Astrocyte (in vitro differentiated cells and primary cell): ENCODE results near the gene YIF1B. TPM values are rescaled to one million over a fixed set of nuclear protein-coding genes. Genes with fewer than 3 reads are reported as not detected.

Experiments used
- DNase-seq: peaks from one replicate; pipeline ENCODE4 v3.0.0-alpha.2; 2010; ENCODE audit warnings: low read depth
- FAIRE-seq: peaks from 2 replicates; lab custom pipeline; 2011; peaks lifted over from hg19 to GRCh38; lab: Jason Lieb, UNC
- H2AFZ ChIP-seq: 2 replicates; pipeline ENCODE4 v1.6.0; 2012; ENCODE audit warnings: low read depth, low read length, inconsistent platforms
- H3K27ac ChIP-seq: 2 replicates; pipeline ENCODE4 v1.5.1; 2011; ENCODE audit warnings: low read depth, low read length, inconsistent platforms
- H3K27me3 ChIP-seq: 2 replicates; pipeline ENCODE4 v1.6.0; 2011; ENCODE audit warnings: low read length, inconsistent platforms; ENCODE audit not compliant: insufficient read depth
- H3K36me3 ChIP-seq: 2 replicates; pipeline ENCODE4 v1.5.1; 2011; ENCODE audit warnings: low read length, inconsistent platforms; ENCODE audit not compliant: insufficient read depth
- H3K4me1 ChIP-seq: 2 replicates; pipeline ENCODE4 v1.5.1; 2011; ENCODE audit warnings: low read length, inconsistent platforms; ENCODE audit not compliant: insufficient read depth
- H3K4me2 ChIP-seq: 2 replicates; pipeline ENCODE4 v1.6.0; 2012; ENCODE audit warnings: low read length, inconsistent platforms
- H3K4me3 ChIP-seq: 2 replicates; pipeline ENCODE4 v1.5.1; 2011; ENCODE audit warnings: low read depth, mild to moderate bottlenecking, low read length, inconsistent platforms; ENCODE audit not compliant: insufficient read depth
- H3K79me2 ChIP-seq: 2 replicates; pipeline ENCODE4 v1.6.0; 2012; ENCODE audit warnings: mild to moderate bottlenecking, low read length, inconsistent platforms; ENCODE audit not compliant: insufficient read depth
- H3K9ac ChIP-seq: 2 replicates; pipeline ENCODE4 v1.6.0; 2012; ENCODE audit warnings: mild to moderate bottlenecking, low read length, inconsistent platforms
- H3K9me3 ChIP-seq: 2 replicates; pipeline ENCODE4 v1.5.1; 2012; ENCODE audit warnings: low read depth, mild to moderate bottlenecking, low read length, inconsistent platforms; ENCODE audit not compliant: insufficient read depth
- H4K20me1 ChIP-seq: 2 replicates; pipeline ENCODE4 v1.6.0; 2012; ENCODE audit warnings: low read length, inconsistent platforms; ENCODE audit not compliant: insufficient read depth
- H3K27ac Mint-ChIP-seq: one replicate; pipeline ENCODE4 v1.8.0; 2021; ENCODE audit warnings: mild to moderate bottlenecking, mixed read lengths; ENCODE audit not compliant: unreplicated experiment
- H3K27me3 Mint-ChIP-seq: one replicate; pipeline ENCODE4 v1.8.0; 2021; ENCODE audit warnings: low read depth, mixed read lengths; ENCODE audit not compliant: unreplicated experiment
- H3K36me3 Mint-ChIP-seq: one replicate; pipeline ENCODE4 v1.8.0; 2021; ENCODE audit warnings: low read depth, mixed read lengths; ENCODE audit not compliant: unreplicated experiment
- H3K4me1 Mint-ChIP-seq: one replicate; pipeline ENCODE4 v1.8.0; 2021; ENCODE audit warnings: low read depth, mixed read lengths; ENCODE audit not compliant: unreplicated experiment
- H3K4me3 Mint-ChIP-seq: one replicate; pipeline ENCODE4 v1.8.0; 2021; ENCODE audit warnings: mild to moderate bottlenecking, moderate library complexity, mixed read lengths; ENCODE audit not compliant: unreplicated experiment
- H3K9me3 Mint-ChIP-seq: one replicate; pipeline ENCODE4 v1.8.0; 2021; ENCODE audit warnings: mild to moderate bottlenecking, mixed read lengths; ENCODE audit not compliant: unreplicated experiment
- EZH2 ChIP-seq: IDR thresholded peaks from 2 replicates; pipeline ENCODE4 v1.6.1; 2012; ENCODE audit warnings: mild to moderate bottlenecking, low read length, inconsistent platforms; ENCODE audit not compliant: insufficient read depth
- total RNA-seq: library from RNA; stranded (reverse); gene quantifications from 2 replicates; pipeline ENCODE4 v1.2.1, GENCODE V29; 2021
- TF ChIP-seq, protein P1 (sequence below): IDR thresholded peaks from 2 replicates; pipeline ENCODE4 v1.5.1; 2011; ENCODE audit warnings: low read depth, mild to moderate bottlenecking, inconsistent platforms, low read length, moderate library complexity; ENCODE audit not compliant: insufficient read depth

Gene YIF1B
- total RNA-seq, 1 donor from 2014 or later, result 81.3 TPM

DNA sequence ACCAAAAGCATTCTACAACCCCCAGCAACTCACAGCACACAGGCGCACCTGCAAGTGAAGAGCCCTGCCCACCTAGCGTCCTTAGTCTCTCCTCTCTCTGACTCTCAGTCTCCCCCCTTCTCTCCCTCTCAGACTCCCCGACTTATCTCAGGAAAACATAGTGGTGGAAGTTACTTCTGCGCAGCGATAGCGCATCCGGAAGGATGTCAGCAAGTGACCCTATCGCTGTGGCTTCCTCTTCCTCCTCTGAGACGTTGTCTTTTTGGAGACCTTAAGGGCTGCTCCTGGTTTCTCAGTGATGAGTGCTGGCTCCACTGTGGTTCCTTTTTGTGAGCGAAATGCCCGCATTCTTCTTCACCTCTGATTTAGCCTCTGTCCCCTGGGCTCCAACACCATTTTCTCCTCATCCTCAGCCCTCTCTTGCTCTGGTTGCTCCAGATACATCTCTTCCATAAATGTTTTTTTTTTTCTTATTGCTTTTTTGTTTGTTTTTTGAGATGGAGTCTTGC is 1.4 kb upstream of the YIF1B start:
- H3K27ac Mint-ChIP-seq, result peak overlapping the region; percentile 29
- H3K79me2 ChIP-seq, result peaks cover 23% of the 10 kb centered on the region
- H3K27me3 Mint-ChIP-seq, result peaks cover 26% of the 10 kb centered on the region
- H3K27ac ChIP-seq, result no peak overlapping the region
- no peaks in the 10 kb centered on the region for H3K9me3 ChIP-seq
- peaks cover 15% of the 10 kb centered on the region for H3K4me1 ChIP-seq
- no peaks in the 10 kb centered on the region for H3K36me3 ChIP-seq
- H3K4me2 ChIP-seq, result no peak overlapping the region
- H3K36me3 Mint-ChIP-seq, result peaks cover 1% of the 10 kb centered on the region
- peaks cover 11% of the 10 kb centered on the region for H4K20me1 ChIP-seq
- peaks cover 4% of the 10 kb centered on the region for H3K4me1 Mint-ChIP-seq
- H3K27me3 ChIP-seq, result peaks cover 9% of the 10 kb centered on the region
- no peak overlapping the region for H3K4me3 Mint-ChIP-seq
- FAIRE-seq, result no peak
- H3K4me3 ChIP-seq, result no peak overlapping the region
- H2AFZ ChIP-seq, result no peak overlapping the region
- TF ChIP-seq, protein P1, sequence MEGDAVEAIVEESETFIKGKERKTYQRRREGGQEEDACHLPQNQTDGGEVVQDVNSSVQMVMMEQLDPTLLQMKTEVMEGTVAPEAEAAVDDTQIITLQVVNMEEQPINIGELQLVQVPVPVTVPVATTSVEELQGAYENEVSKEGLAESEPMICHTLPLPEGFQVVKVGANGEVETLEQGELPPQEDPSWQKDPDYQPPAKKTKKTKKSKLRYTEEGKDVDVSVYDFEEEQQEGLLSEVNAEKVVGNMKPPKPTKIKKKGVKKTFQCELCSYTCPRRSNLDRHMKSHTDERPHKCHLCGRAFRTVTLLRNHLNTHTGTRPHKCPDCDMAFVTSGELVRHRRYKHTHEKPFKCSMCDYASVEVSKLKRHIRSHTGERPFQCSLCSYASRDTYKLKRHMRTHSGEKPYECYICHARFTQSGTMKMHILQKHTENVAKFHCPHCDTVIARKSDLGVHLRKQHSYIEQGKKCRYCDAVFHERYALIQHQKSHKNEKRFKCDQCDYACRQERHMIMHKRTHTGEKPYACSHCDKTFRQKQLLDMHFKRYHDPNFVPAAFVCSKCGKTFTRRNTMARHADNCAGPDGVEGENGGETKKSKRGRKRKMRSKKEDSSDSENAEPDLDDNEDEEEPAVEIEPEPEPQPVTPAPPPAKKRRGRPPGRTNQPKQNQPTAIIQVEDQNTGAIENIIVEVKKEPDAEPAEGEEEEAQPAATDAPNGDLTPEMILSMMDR, result no peak
- TF ChIP-seq EZH2, result no peak
- H3K9ac ChIP-seq, result no peak overlapping the region
- no peaks in the 10 kb centered on the region for H3K9me3 Mint-ChIP-seq
- DNase-seq, result no peak

DNA sequence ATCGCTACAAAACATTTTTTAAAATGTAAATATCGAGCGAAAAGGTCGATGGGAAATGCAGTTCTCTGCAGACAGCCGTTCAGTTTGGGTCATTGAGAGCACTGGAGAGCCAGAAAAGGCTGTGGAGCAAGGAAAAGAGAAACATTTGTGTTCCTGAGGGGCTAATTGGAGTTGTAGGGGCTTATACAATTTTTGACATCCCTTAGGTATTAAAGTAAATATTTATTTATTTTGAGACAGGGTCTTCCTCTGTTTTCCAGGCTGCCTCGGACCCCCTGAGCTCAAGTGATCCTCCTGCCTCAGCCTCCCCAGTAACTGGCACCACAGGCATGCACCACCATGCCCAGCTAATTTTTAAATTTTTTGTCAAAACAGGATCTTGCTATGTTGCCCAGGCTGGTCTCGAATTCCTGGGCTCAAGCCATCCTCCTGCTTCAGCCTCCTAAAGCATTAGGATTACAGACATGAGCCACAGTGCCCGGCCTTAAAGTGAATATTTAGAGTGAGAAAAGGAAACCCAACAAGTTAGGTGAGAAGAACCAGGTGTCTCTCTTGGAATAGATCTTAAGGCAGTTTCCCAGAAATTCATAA is 825 bp upstream of the YIF1B start:
- no peak for DNase-seq
- peak overlapping the region; percentile 77 for H3K4me2 ChIP-seq
- no peaks in the 10 kb centered on the region for H3K36me3 ChIP-seq
- peak overlapping the region; percentile 28 for H3K9ac ChIP-seq
- Mint-ChIP-seq H3K27ac (peak overlapping the region; percentile 81), H3K36me3 (peaks cover 1% of the 10 kb centered on the region), H3K9me3 (no peaks in the 10 kb centered on the region), H3K27me3 (peaks cover 26% of the 10 kb centered on the region), H3K4me3 (peak overlapping the region; percentile 73), H3K4me1 (peaks cover 4% of the 10 kb centered on the region)
- no peak for FAIRE-seq
- H3K27ac ChIP-seq, result no peak overlapping the region
- H4K20me1 ChIP-seq, result peaks cover 13% of the 10 kb centered on the region
- no peaks in the 10 kb centered on the region for H3K9me3 ChIP-seq
- peaks cover 25% of the 10 kb centered on the region for H3K79me2 ChIP-seq
- H3K4me1 ChIP-seq, result peaks cover 15% of the 10 kb centered on the region
- H3K27me3 ChIP-seq, result peaks cover 9% of the 10 kb centered on the region
- peak overlapping the region; percentile 33 for H3K4me3 ChIP-seq
- H2AFZ ChIP-seq, result peak overlapping the region; percentile 80
- no peak for TF ChIP-seq EZH2
- TF ChIP-seq, protein P1, result no peak

DNA sequence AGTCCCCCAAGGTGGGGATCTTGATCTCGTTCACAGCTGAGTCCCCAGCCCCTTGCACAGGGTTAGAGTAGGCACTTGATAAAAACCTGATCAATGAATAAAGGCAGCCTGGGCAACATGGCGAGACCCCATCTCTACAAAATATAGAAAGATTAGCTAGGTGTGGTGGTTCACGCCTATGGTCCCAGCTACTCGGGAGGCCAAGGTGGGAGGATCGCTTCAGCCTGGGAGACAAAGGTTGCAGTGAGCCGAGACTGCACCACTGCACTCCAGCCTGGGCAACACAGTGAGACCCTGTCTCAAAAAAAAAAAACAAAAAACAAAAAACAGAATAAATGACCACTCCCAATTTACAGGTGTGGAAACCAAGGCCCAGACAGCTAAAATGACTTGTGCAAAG is 4.8 kb downstream of the YIF1B start:
- Histone ChIP-seq H3K27ac (no peak overlapping the region), H3K79me2 (peaks cover 39% of the 10 kb centered on the region), H3K27me3 (no peaks in the 10 kb centered on the region), H3K36me3 (no peaks in the 10 kb centered on the region), H3K9ac (no peak overlapping the region), H4K20me1 (peaks cover 23% of the 10 kb centered on the region), H3K9me3 (no peaks in the 10 kb centered on the region), H3K4me1 (peaks cover 4% of the 10 kb centered on the region), H2AFZ (no peak overlapping the region), H3K4me3 (no peak overlapping the region), H3K4me2 (no peak overlapping the region)
- Mint-ChIP-seq H3K4me1 (peaks cover 2% of the 10 kb centered on the region), H3K27me3 (no peaks in the 10 kb centered on the region), H3K27ac (no peak overlapping the region), H3K36me3 (peaks cover 9% of the 10 kb centered on the region), H3K9me3 (no peaks in the 10 kb centered on the region), H3K4me3 (no peak overlapping the region)
- DNase-seq (no peak), FAIRE-seq (no peak)
- TF ChIP-seq, protein P1, result no peak
- TF ChIP-seq EZH2, result no peak
